Measurements from ENCODE around the gene LARP4B. TPM values are rescaled to one million over a fixed set of nuclear protein-coding genes. Genes with fewer than 3 reads are reported as not detected.

The LARP4B gene
- total RNA-seq, 1 experiment from 2014 or later = 122 TPM

- CTCF ChIA-PET = no interaction called here
Measured at GRCh38 chr10:775245-776075, 156.0 kb downstream of the LARP4B start.

More at GRCh38 chr10:775245-776075, 156.0 kb downstream of the LARP4B start:
- Histone ChIP-seq H3K27me3 (ENCODE audit: insufficient read depth, low read length) (no peaks in the 10 kb centered on the region), H3K4me3 (replicated peaks in 1 of 2; ENCODE audit: low read depth in 1 of 2, low read length in 2 of 2) (no peak overlapping the region), H2AFZ (ENCODE audit: low read depth, low read length, poor library complexity, severe bottlenecking) (no peak overlapping the region), H3K4me1 (ENCODE audit: control insufficient read depth in 1 of 2, insufficient read depth in 2 of 2, low read length in 2 of 2) (peaks cover 5 to 15% of the 10 kb centered on the region in 2 experiments; a peak in 3 of 4 replicates), H3K9ac (ENCODE audit: low read length) (no peak overlapping the region), H3K4me2 (ENCODE audit: low read length) (peak overlapping the region; percentile 34), H3K79me2 (ENCODE audit: insufficient read depth, low read length) (no peaks in the 10 kb centered on the region), H3K27ac (ENCODE audit: low read depth, low read length) (no peak overlapping the region; the same call in 1 of the 2 replicates), H3K9me3 (ENCODE audit: control insufficient read depth in 1 of 2, insufficient read depth in 1 of 2, low read depth in 1 of 2, low read length in 2 of 2) (peaks cover 0 to 3% of the 10 kb centered on the region in 2 experiments; a peak in 1 of 4 replicates), H3K36me3 (ENCODE audit: control insufficient read depth in 1 of 2, insufficient read depth in 2 of 2, low read length in 2 of 2) (no peaks in the 10 kb centered on the region), H3K9me2 (ENCODE audit: insufficient read depth) (no peaks in the 10 kb centered on the region), H4K20me1 (ENCODE audit: insufficient read depth) (no peaks in the 10 kb centered on the region)
- RAD21 ChIA-PET (ENCODE audit: low non-redundant PET in 1 of 2, low total read pairs in 2 of 2, uncharacterized antibody in 2 of 2, unreplicated experiment in 2 of 2) = no interaction called here
- DNase-seq (ENCODE audit: low read depth, low spot score) = no peak
- POLR2A ChIA-PET = no interaction called here
- no TSS peak for BruUV-seq (replicated peaks)
- intact Hi-C loops (cut with micrococcal nuclease) = no loop called here
- TF ChIP-seq FOSL1 (IDR thresholded peaks at IDR 0.05; ENCODE audit: low read depth) (no peak; the same call in 1 of the 2 replicates), TCF7L2 (IDR thresholded peaks at IDR 0.05; ENCODE audit: borderline replicate concordance, extremely low read depth, insufficient read depth, insufficient read length) (no peak), SRF (IDR thresholded peaks at IDR 0.05; ENCODE audit: low read depth) (no peak), ZNF274 (IDR thresholded peaks at IDR 0.05; ENCODE audit: low read depth, low read length) (no peak), POLR2A (IDR thresholded peaks at IDR 0.05; ENCODE audit: borderline replicate concordance, extremely low read depth, insufficient read depth, insufficient read length) (no peak), POLR2AphosphoS5 (IDR thresholded peaks at IDR 0.05; ENCODE audit: low read depth, low read length) (no peak), CBX3 (IDR thresholded peaks at IDR 0.05; ENCODE audit: low read depth) (no peak), EGR1 (IDR thresholded peaks at IDR 0.05; ENCODE audit: low read depth) (no peak), EZH2 (IDR thresholded peaks at IDR 0.05) (no peak), ELF1 (IDR thresholded peaks at IDR 0.05; ENCODE audit: borderline replicate concordance, low read depth) (no peak), CEBPB (IDR thresholded peaks at IDR 0.05; ENCODE audit: low read depth) (no peak), ZFX (IDR thresholded peaks at IDR 0.05) (no peak), RAD21 (IDR thresholded peaks at IDR 0.05; ENCODE audit: low read depth) (no peak)
- TF ChIP-seq, protein P1, sequence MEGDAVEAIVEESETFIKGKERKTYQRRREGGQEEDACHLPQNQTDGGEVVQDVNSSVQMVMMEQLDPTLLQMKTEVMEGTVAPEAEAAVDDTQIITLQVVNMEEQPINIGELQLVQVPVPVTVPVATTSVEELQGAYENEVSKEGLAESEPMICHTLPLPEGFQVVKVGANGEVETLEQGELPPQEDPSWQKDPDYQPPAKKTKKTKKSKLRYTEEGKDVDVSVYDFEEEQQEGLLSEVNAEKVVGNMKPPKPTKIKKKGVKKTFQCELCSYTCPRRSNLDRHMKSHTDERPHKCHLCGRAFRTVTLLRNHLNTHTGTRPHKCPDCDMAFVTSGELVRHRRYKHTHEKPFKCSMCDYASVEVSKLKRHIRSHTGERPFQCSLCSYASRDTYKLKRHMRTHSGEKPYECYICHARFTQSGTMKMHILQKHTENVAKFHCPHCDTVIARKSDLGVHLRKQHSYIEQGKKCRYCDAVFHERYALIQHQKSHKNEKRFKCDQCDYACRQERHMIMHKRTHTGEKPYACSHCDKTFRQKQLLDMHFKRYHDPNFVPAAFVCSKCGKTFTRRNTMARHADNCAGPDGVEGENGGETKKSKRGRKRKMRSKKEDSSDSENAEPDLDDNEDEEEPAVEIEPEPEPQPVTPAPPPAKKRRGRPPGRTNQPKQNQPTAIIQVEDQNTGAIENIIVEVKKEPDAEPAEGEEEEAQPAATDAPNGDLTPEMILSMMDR (IDR thresholded peaks at IDR 0.05 in 2 of 3, conservative IDR thresholded peaks at IDR 0.05 in 1 of 3; ENCODE audit: borderline replicate concordance in 1 of 3, insufficient read depth in 1 of 3, low read depth in 2 of 3, low read length in 2 of 3) = no peak
- TF ChIP-seq, protein P2, sequence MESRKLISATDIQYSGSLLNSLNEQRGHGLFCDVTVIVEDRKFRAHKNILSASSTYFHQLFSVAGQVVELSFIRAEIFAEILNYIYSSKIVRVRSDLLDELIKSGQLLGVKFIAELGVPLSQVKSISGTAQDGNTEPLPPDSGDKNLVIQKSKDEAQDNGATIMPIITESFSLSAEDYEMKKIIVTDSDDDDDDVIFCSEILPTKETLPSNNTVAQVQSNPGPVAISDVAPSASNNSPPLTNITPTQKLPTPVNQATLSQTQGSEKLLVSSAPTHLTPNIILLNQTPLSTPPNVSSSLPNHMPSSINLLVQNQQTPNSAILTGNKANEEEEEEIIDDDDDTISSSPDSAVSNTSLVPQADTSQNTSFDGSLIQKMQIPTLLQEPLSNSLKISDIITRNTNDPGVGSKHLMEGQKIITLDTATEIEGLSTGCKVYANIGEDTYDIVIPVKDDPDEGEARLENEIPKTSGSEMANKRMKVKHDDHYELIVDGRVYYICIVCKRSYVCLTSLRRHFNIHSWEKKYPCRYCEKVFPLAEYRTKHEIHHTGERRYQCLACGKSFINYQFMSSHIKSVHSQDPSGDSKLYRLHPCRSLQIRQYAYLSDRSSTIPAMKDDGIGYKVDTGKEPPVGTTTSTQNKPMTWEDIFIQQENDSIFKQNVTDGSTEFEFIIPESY (IDR thresholded peaks at IDR 0.05; ENCODE audit: extremely low read depth, insufficient replicate concordance, low read length) = no peak
- ATAC-seq = peak; percentile 67

Measured in HCT116 (cell line).